ENCODE measurements around the gene AFG1L.
"Not testable (repeated sequence)": the region's sequence is repeated elsewhere in the genome, so short reads cannot be mapped to it uniquely, and the experiment has no call there.

AFG1L gene

DNA sequence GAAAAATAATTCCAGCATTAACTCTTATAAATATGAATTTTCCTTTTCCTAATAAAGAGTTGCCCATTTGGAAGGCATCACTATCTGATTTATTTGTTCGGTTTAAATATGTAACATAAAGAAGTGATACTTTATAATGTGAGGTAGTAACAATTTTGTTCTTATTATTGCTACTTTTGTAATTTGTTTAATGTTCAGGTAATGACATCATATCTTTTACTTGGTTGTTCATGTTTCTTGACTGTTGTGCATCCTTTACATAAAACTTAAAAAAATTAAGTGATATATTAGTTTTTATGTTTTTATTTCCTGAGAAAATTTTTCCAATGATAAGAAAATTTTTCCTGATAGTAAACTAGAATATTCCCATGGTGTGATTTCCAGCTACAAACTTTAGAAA is 124.6 kb downstream of the AFG1L start:
- no peak for DNase-seq

DNA sequence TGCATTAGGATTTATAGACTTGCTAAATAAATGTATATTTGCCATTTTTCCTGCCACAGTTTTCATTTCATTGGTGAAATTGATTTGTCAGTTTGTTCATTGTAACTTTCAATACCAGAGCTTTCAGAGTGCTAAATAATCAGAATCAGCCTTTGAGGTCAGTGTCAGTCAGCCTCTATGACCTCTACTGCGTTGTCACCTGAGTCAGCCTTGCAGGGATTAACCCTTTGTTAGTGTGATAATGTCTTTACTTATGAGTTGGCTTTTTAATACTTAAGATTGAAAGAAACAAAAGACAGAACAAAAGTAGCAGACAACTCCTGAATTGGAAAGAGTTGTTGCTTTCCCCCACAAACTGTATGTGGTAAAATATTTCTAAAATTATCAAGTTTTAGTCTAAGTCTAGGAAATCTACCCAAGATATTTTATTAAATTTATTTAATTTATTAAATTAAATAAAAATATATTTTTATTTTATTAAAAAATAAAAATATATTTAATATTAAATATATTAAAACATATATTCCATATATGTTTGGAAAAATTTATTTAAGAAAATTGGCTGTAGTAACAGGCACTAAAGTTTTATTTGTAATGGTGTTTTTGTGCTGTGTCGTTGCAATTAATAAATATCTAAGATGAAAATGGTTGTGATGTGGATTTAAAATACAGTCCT is 125.2 kb downstream of the AFG1L start:
- DNase-seq: no peak

DNA sequence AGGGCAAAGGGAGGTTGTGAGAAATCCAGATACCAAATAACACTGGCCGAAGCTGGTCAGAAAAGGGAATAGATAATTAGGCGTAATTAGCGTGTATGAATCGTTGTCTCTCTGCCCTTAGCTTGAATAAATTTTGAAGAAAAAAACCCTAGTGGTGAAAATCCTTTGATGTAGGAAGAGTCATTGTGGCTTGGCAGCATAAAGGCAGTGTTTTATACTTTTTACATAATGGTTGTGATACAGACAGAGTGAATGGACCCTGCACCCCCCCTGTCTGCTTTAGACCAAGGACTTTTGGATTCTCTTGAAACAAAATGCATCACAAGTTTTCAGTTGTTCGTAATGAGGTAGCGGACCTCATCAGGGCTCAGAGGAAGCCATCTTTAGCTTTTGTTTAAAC is 126.5 kb downstream of the AFG1L start:
- no peak for DNase-seq

DNA sequence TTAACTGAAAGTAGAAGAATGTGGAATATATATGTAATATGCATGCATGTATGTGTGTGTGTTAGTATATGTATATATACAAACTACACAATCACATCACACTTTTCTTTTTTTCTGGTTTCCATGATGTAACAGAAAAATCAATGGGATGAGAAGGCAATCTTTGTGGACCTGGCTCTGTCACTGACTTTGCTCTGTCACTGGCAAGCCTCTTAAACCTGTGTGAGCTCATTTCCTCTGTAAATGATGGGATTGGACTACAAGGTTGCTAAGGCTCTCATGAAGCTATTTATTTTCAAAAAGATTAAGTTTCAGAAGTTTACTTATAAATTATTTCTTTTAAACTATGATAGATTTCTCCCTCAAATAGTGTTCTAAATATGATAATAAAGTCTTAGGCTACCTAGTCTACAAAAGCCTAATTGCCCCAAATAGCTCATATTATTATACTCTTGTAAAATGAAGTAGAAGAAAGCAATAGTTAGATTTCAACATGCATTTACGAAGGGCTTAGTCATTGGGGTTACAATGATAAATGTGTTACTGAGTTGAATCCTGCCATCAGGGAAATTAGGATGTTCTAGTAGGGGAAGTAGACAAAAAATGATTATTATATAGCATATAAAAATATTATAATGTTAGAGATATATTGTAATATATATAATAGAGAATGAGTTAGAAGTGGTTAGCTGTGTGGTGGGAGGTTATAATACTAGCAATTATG is 129.3 kb downstream of the AFG1L start:
- DNase-seq: no peak

DNA sequence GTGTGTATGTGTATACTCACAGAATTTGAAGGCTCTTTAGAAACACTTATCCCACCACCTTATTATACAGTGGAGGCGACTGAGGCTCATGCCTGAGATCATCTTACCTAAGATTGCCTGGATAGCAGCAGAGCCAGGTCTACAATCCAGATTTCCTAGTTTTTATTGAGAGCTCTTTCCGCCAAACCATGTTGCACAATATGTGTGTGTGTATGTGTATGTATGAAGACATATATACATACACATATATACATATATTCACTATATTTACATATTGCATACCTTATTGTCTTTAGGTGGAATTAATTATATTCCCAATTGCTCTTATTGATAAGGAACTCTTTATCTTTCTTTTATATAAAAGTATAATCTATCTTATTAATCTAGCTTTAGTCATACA is 130.6 kb downstream of the AFG1L start:
- no peak for DNase-seq

DNA sequence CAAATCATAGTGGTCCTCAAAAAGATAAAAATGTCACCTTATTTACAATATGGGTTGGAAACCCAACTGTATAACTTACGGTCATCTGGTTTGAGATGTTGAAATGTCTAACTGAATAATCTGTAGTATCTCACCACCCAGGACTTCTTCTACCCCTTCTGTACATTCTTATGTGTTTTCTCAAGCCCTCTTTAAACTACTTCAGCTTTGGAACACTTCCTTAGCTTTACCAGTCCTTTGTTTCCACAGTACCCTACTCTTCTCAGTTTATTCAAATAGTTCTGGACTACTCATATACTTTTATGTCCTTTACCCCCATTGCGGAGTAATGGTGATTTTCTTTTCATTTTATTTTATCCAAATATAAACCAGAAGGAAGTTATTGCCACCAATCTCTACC is 137.3 kb downstream of the AFG1L start:
- DNase-seq: no peak

DNA sequence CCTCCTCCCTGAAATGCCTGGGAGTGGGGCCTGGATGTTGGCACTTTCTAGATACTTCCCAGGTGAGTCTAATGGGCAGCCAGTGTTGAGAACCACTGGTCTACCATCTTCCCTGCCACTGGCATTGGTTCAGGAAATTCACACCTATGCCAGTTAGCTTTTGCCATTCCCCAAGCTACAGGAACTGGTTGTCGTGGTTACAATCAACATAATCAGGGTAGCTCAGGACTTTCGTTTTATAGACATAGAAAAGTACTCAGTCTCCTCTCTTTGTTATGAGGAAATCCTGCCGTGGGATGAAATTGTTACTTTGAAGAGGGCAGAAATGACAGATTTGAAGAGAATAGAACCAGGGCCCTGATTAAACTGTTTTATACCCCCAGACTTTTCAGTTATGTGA is 137.9 kb downstream of the AFG1L start:
- no peak for DNase-seq

DNA sequence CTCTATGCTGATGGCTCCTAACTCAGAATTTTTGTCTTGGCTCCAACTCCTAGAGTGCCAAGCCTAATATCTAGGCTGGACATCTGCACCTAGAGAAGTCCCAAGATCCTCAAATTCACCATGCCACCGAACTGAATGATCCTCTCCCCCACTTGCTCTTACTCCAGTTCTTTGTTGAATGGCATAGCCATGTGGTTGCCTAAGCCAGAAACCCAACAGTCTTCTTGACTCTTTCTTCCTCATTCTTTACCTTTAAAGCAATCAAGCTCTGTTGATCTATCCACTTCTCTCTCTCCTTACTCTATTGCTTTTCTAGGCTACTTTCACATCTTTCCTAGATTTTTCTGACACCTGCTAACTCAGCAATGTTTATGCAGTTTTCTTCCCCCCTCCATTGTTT is 139.4 kb downstream of the AFG1L start:
- no peak for DNase-seq

DNA sequence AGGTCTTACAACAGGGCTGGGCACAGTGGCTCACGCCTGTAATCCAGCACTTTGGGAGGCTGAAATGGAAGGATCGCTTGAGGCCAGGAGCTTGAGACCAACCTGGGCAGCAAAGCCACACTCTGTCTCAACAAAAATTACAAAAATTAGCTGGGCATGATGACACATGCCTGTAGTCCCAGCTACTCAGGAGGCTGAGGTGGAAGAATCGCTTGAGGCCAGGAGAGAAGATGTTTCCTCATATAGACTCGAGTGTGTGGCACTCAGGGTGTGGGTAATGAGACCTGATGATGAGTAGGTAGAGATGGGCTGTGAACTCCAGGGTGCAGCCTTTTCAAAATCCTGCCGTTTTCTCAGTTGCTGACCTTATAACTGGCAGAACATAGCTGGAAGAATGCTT is 140.5 kb downstream of the AFG1L start:
- no peak for DNase-seq

DNA sequence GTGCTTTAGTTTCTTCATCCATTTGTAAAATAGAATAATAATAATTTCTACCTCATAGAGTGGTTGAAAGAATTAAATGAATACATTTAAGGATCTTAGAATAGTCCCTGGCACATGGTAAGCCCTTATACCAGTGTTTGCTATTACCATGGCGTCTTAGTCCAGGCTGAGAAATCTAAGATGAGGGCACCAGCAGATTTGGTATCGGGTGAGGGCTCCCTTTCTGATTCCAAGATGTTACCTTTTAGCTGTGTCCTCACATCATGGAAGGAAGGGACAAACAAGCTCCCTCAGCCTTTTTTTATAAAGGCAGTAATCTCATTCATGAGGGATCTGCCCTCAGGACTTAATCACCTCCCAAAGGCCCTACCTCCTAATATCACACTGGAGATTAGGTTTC is 141.9 kb downstream of the AFG1L start:
- no peak for DNase-seq

DNA sequence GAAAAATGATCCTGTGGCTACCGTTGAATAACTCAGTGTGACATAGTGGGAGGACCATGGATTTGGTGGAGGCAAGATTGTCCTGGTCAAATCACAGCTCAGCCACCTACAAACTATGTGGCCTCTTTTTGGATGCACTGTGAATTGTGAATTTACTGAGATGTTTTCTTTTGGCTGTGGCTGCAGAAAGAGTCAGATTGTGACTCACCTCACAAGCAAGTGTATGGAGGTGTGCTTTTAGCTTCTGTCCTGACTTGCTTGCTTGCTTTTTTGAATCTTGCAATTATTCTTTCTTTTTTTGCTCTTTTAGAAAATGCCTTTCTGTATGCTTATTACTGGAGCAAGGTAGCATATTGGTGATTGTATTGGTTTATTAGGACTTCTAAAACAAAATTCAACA is 143.0 kb downstream of the AFG1L start:
- no peak for DNase-seq

DNA sequence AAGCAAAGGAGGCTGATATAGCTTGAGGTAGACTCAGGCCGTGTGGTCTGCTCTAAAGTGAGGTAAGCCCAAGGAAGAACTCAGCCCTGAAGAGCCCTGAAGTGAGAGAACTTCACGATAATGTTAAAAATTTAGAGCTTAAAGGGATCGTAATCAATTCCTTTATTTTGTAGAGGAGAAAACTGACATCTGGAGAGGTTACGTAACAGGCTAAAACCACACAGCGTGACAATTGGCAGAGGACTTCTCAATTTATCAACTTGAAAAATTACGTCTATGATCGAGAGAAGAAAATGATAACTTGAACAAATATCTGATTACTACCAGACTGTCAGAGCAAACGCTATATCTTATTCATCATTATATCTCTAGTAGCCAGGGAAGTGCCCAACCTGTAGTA is 144.1 kb downstream of the AFG1L start:
- no peak for DNase-seq

DNA sequence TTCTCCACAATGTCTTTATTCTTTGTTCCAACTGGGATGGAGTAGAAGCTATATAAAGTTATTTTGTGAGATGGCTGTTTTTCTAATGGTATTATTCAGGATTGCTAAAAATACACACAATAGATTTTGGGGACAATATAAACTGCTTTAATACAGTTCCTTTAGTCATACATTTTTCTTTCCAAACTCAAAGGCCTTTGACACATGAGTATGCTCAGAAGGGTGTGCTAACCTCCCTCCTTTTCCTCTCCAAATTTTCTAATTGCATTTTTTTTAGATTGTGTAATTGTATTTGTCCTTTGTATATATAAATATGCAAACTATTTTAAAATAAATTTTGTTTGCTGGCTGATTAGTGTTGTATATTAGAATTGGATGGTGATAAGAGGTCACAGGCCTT is 146.3 kb downstream of the AFG1L start:
- no peak for DNase-seq

DNA sequence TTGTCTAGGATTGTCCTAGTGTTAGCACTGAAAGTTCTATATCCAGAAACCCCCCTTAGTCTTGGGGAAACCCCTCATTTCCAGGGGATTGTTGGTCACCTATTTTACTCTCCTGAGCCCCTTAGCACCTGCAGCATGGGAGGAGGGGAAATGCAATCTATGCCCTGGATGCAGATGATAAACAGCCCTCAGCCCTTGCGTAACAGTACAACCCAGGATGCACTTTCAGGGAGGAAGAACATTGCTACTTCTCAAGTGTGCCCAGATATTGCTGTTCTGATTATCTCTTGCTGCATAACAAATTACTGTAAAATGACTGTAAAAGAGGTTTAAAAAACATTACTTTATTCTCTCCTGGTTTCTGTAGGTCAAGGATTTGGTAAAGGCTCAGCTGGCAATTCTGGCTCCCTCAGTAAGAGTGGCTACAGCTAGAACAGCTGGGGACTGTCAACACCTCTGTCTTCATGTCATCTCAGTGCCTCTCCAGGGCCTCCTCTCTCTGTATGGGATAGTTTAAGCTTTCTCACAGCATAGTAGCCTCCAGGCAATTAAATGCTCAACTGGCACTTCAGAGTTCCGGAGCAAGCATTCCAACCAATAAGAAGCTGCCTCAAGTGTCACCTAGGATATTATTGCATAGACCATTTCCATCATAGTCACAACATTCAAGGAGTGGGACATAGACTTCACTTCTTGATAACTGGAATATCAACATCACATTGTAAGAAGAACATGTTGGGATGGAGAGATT is 148.1 kb downstream of the AFG1L start:
- DNase-seq: no peak

DNA sequence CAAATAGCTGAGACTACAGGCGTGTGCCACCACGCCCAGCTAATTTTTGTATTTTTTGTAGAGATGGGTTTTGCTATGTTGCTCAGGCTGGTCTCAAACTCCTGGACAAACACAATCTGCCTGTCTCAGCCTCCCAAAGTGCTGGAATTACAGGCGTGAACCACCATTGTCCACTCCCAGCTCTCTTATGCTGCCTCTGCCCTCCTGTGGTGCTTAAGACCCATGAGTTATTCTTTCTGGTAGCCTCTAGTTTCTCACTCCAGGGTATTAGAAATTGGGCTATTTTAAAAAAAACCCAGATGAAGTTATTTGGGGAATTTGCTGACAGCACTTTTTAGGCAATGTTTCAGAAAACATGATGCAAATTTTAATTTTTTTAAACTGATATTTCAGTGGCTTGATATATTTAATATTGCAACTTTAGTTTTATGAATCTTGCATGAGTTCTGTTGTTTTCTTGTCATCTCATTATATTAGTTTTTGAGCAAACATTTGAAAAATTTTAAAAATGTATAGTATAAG is 151.8 kb downstream of the AFG1L start:
- no peak for DNase-seq

DNA sequence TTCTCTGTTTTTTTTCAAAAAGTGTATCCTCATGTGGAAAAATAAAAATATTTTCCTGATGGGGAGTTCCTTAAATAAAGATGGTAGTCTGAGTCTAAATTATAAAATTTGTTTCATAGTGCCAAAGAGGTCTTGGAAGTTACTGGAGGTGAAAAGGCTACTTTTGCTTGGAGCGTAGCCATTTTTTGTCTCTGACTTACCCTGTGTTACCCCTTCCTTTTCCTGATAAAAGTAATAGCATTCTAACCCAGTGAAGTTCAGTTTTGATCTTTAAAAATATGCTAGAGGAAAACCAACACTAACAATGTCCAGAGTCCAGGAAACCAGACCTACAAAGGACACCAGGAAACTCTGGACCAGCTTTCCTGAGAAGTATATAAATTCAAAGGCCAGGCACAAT is 153.6 kb downstream of the AFG1L start:
- no peak for DNase-seq

DNA sequence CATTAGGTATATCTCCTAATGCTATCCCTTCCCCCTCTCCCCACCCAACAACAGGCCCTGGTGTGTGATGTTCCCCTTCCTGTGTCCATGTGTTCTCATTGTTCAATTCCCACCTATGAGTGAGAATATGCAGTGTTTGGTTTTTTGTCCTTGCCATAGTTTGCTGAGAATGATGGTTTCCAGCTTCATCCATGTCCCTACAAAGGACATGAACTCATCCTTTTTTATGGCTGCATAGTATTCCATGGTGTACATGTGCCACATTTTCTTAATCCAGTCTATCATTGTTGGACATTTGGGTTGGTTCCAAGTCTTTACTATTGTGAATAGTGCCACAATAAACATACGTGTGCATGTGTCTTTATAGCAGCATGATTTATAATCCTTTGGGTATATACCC is 154.9 kb downstream of the AFG1L start:
- DNase-seq: not testable (repeated sequence)

DNA sequence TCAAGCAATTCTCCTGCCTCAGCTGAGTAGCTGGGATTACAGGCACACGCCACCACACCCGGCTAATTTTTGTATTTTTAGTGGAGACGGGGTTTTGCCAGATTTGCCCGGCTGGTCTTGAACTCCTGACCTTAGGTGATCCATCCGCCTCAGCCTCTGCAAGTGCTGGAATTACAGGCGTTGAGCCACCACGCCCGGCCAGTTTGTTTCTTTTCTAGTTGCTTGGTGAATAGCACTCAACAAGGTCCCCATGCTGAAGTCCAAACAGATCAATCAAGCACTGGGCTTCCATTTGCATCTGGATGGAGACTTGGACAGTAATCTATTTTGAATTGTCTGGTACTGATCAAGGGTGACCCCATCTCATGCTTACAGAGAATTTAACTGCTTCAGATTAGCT is 157.0 kb downstream of the AFG1L start:
- DNase-seq: no peak

DNA sequence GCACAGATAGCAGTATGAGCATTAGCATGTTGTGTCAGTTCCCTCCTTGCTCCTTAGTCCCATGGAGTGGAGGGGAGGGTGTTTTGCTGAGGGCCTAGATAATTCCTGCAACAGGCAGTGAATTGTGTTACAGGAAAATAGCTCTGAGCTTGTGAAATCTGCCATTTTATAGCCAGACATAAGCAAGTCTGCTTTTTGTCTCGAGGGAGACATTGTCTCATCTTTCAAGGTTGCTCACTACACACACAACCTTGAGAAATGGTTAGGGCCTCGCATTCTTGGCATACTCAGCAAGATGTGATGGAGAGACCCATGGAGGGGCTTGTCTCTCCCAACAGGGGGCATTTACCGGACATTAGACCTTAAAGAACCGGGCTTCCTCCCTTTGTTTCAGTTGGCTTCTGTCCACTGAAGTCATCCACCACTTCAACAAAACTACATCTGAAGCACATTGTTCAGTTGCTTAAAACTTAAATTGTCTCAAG is 157.9 kb downstream of the AFG1L start:
- no peak for DNase-seq

DNA sequence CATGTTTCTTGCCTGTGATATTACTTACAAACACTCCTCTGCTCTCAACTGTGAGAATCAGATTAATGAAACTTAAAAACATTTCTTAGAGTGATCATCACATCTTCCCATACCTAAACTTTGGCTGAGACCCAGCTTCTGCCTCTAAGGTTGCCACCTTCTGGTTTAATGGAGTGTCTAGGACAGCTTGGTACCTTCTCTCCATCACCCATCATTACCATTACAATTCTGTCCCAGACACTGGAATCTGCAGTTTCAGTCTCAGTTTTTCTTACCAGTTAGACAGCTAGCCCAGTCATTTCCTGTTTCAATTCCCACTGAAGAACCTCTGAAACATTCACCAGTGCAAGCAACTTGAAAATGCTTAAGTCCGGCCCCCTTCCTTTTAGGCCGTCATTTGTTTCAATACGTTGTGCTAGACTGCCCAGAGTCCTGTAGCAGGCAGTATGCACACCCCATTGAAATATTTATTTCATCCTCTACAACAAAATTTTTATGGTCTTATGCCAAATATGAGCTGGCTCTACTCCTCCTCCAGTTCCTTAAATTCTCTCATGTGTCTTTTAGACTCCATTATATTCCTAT is 158.8 kb downstream of the AFG1L start:
- DNase-seq: no peak

DNA sequence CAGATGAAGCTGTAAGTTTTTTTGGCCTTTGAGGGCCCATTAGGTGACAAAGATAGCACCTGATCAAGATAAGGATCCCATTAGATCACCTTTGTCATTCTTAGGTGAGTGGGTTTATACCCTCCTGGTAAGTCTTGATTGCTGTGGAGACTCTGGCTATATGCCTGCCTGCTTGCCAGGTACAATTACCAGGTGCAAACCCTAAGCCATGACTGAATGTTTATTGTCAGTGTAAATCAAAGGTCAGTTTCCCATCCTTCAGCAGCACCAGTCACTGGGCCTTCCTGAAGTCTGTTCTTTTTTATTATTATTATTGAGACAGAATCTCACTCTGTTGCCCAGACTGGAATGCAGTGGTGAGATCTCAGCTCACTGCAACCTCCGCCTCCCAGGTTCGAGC is 159.5 kb downstream of the AFG1L start:
- no peak for DNase-seq

DNA sequence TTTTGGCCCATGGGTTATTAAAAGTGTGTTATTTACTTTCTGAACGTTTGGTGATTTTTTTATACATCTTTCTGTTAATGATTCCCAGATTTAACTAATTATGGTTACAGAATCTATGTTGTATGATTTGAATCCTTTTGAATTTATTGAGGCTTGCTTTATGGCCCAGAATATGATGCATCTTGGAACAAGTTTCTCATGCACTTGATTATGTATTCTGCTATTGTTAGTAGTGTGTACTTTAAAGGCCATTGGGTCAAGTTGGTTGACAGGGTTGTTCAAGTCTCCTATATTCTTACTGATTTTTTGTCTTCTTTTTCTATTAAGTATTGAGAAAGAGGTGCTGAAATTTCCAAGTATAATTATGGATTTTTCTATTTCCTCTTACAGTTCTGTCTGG is 160.8 kb downstream of the AFG1L start:
- no peak for DNase-seq

DNA sequence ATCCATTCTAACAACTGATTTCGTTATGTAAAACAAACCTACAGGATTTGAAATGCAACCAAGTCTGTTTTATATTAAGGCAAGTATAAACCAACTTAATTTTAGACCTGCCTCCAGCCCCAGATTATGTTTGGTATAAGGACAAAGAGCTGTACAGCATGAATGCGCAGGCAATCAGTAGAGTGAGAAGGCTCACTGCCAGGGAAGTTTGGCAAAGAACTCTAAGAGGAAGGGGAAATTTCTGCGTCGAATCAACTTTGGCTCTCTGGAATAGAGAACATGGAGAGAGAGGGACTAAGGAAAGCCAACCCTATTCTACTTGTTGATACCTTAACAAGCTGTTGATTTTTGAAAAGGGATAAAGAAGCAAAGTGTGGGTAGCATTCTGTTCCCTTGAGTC is 168.9 kb downstream of the AFG1L start:
- DNase-seq: no peak

Data from NCI-H510A treated with DMSO at 0.1 percent for 48 hours (cell line).